Vagina (tissue), 2 donors: ENCODE data around the gene SLC31A1. TPM values are rescaled to one million over a fixed set of nuclear protein-coding genes. Genes with fewer than 3 reads are reported as not detected.

Experiments
- DNase-seq, 2 donors: peaks; one replicate each; pipeline ENCODE4 v3.0.0-alpha.2; 2017; ENCODE audit errors: extremely low spot score in 2 of 2
- H3K27ac ChIP-seq: fragments of 200-600 bp; sonication (generic); one replicate; pipeline ENCODE4 v1.5.1; 2019
- H3K27me3 ChIP-seq: fragments of 200-600 bp; sonication (generic); one replicate; pipeline ENCODE4 v1.5.1; 2019
- H3K36me3 ChIP-seq, 2 donors: fragments of 200-600 bp; sonication (generic); one replicate each; pipeline ENCODE4 v1.5.1; 2017 to 2019
- H3K4me1 ChIP-seq: fragments of 200-600 bp; sonication (generic); one replicate; pipeline ENCODE4 v1.5.1; 2019
- H3K4me3 ChIP-seq, 2 donors: fragments of 200-600 bp; sonication (generic); 1 replicate in 1 of 2; 2 replicates in 1 of 2; pipeline ENCODE4 v1.5.1; 2016 to 2019
- H3K9me3 ChIP-seq: fragments of 200-600 bp; sonication (generic); one replicate; pipeline ENCODE4 v1.5.1; 2019
- CTCF ChIP-seq, 3 experiments: fragments of 450-650 bp in 2 of 3; fragments of 200-600 bp in 1 of 3; sonication (generic) in 1 of 3; IDR thresholded peaks; one replicate each; pipeline ENCODE4 v1.5.1; 2017 to 2019; ENCODE audit warnings: antibody characterized with exemption in 3 of 3, mild to moderate bottlenecking in 2 of 3, moderate library complexity in 2 of 3
- POLR2A ChIP-seq, 2 donors: fragments of 450-650 bp; IDR thresholded peaks; one replicate each; pipeline ENCODE4 v1.6.1; 2017; ENCODE audit warnings: antibody characterized with exemption in 2 of 2, mild to moderate bottlenecking in 2 of 2, moderate library complexity in 2 of 2
- POLR2AphosphoS5 ChIP-seq, 2 donors: sonication (generic); formaldehyde crosslinking; IDR thresholded peaks; one replicate each; pipeline ENCODE4 v1.9.0; 2017; ENCODE audit warnings: antibody characterized with exemption in 2 of 2, mild to moderate bottlenecking in 2 of 2, low read depth in 1 of 2; ENCODE audit not compliant: insufficient read depth in 1 of 2
- intact Hi-C: fragments of 100-400 bp; cut with DNase I; formaldehyde crosslinking; loops from one replicate; pipeline ENCODE4 v1.15.1; 2023
- total RNA-seq: library from RNA; depleted of rRNA; stranded (reverse); fragments of >200 nt; gene quantifications from one replicate; pipeline ENCODE4 v1.2.3, GENCODE V29; 2016

Gene SLC31A1
- total RNA-seq, 1 donor from 2014 or later = 9.3 TPM

GRCh38 chr9:113269355-113269754 lies 48.0 kb downstream of the SLC31A1 start:
- Histone ChIP-seq H3K27ac (no peak overlapping the region), H3K27me3 (no peaks in the 10 kb centered on the region), H3K4me3 (no peak overlapping the region), H3K9me3 (no peaks in the 10 kb centered on the region), H3K4me1 (peaks cover 5% of the 10 kb centered on the region), H3K36me3 (peaks cover 0 to 48% of the 10 kb centered on the region in 2 donors)
- no peak for DNase-seq
- intact Hi-C loops = no loop called here
- TF ChIP-seq POLR2AphosphoS5 (IDR thresholded peaks at IDR 0.05; ENCODE audit: insufficient read depth in 1 of 2, low read depth in 1 of 2) (no peak), POLR2A (IDR thresholded peaks at IDR 0.05) (no peak), CTCF (IDR thresholded peaks at IDR 0.05) (no peak)

GRCh38 chr9:113269871-113270270 lies 48.5 kb downstream of the SLC31A1 start:
- Histone ChIP-seq H3K36me3 (peaks cover 0 to 48% of the 10 kb centered on the region in 2 donors), H3K27ac (no peak overlapping the region), H3K4me1 (peaks cover 10% of the 10 kb centered on the region), H3K4me3 (no peak overlapping the region), H3K9me3 (no peaks in the 10 kb centered on the region), H3K27me3 (no peaks in the 10 kb centered on the region)
- intact Hi-C loops = no loop called here
- TF ChIP-seq CTCF (IDR thresholded peaks at IDR 0.05) (no peak), POLR2AphosphoS5 (IDR thresholded peaks at IDR 0.05; ENCODE audit: insufficient read depth in 1 of 2, low read depth in 1 of 2) (no peak), POLR2A (IDR thresholded peaks at IDR 0.05) (no peak)
- DNase-seq = no peak

GRCh38 chr9:113274474-113275156 lies 53.3 kb downstream of the SLC31A1 start:
- TF ChIP-seq CTCF (IDR thresholded peaks at IDR 0.05) = peak; percentile 58 to 59 (median 59)
- no peak for TF ChIP-seq POLR2A (IDR thresholded peaks at IDR 0.05)
- TF ChIP-seq POLR2AphosphoS5 (IDR thresholded peaks at IDR 0.05; ENCODE audit: insufficient read depth in 1 of 2, low read depth in 1 of 2) = peak in 1 of 2 donors; percentile 50
- H3K4me1 ChIP-seq = peaks cover 31% of the 10 kb centered on the region
- no peaks in the 10 kb centered on the region for H3K9me3 ChIP-seq
- H3K27me3 ChIP-seq = no peaks in the 10 kb centered on the region
- H3K36me3 ChIP-seq = peaks cover 0 to 62% of the 10 kb centered on the region in 2 donors
- H3K4me3 ChIP-seq = peak overlapping the region; percentile 89 to 91
- no peak for DNase-seq
- H3K27ac ChIP-seq = peak overlapping the region; percentile 90
- intact Hi-C loops = no loop called here

GRCh38 chr9:113275157-113276131 lies 54.1 kb downstream of the SLC31A1 start, which contains the start of the genes CDC26 and PRPF4:
Gene CDC26 (minus strand): TSS chr9:113275572. CDS start chr9:113272507, 3,065 bp downstream.
Gene PRPF4 (plus strand): TSS chr9:113275658. CDS start chr9:113275744, 86 bp downstream.
- TF ChIP-seq CTCF (IDR thresholded peaks at IDR 0.05) (no peak), POLR2A (IDR thresholded peaks at IDR 0.05) (peak in 1 of 2 donors; percentile 94), POLR2AphosphoS5 (IDR thresholded peaks at IDR 0.05; ENCODE audit: insufficient read depth in 1 of 2, low read depth in 1 of 2) (peak; percentile 99 to 100)

More at GRCh38 chr9:113275157-113276131, 54.1 kb downstream of the SLC31A1 start, which contains the start of the genes CDC26 and PRPF4:
- intact Hi-C loops = no loop called here
- H3K36me3 ChIP-seq = peaks cover 0 to 62% of the 10 kb centered on the region in 2 donors
- peak within 1 kb of the TSS; percentile 90 for H3K27ac ChIP-seq
- peak; percentile 99 for DNase-seq
- H3K27me3 ChIP-seq = no peaks in the 10 kb centered on the region
- no peaks in the 10 kb centered on the region for H3K9me3 ChIP-seq
- H3K4me3 ChIP-seq = peak within 1 kb of the TSS; percentile 89 to 91
- peaks cover 31% of the 10 kb centered on the region for H3K4me1 ChIP-seq
